WTC11 (cell line): ENCODE measurements around the gene IGFALS. TPM values are rescaled to one million over a fixed set of nuclear protein-coding genes. Genes with fewer than 3 reads are reported as not detected.

Experiments used
- ATAC-seq: fragments of 200-7000 bp; cut with Tn5 transposase; 2 replicates; pipeline ENCODE4 v1.10.0; 2021; ENCODE audit warnings: mild to moderate bottlenecking, moderate library complexity
- CTCF ChIA-PET: fragments of 300-600 bp; sonication (Branson Sonifier 250); formaldehyde crosslinking; loops from one replicate; lab custom pipeline; 2021; ENCODE audit warnings: antibody characterized with exemption; lab: Charles Lee
- POLR2A ChIA-PET: fragments of 350-600 bp; sonication (Branson Sonifier 250); formaldehyde crosslinking; loops from one replicate; lab custom pipeline; 2021; ENCODE audit warnings: antibody characterized with exemption; lab: Charles Lee
- DNase-seq: peaks from one replicate; pipeline ENCODE4 v3.0.0; 2021; ENCODE audit warnings: low spot score
- H3K27ac Mint-ChIP-seq: 2 replicates; pipeline ENCODE4 v1.8.0; 2021; ENCODE audit warnings: mixed read lengths
- H3K27me3 Mint-ChIP-seq: 2 replicates; pipeline ENCODE4 v1.8.0; 2021; ENCODE audit warnings: low read depth, mild to moderate bottlenecking, moderate library complexity, mixed read lengths
- H3K36me3 Mint-ChIP-seq: 2 replicates; pipeline ENCODE4 v1.8.0; 2021; ENCODE audit warnings: mixed read lengths
- H3K4me1 Mint-ChIP-seq: 2 replicates; pipeline ENCODE4 v1.8.0; 2022; ENCODE audit warnings: mixed read lengths
- H3K4me3 Mint-ChIP-seq: 2 replicates; pipeline ENCODE4 v1.8.0; 2021; ENCODE audit warnings: mild to moderate bottlenecking, moderate library complexity, mixed read lengths
- H3K9me3 Mint-ChIP-seq: 2 replicates; pipeline ENCODE4 v1.8.0; 2021; ENCODE audit warnings: mixed read lengths
- CREM ChIP-seq: sonication (generic); formaldehyde crosslinking; IDR thresholded peaks from 2 replicates; pipeline ENCODE4 v1.8.1; 2022; ENCODE audit warnings: mild to moderate bottlenecking, missing genetic modification reagents, moderate library complexity
- ESRRA ChIP-seq: sonication (generic); formaldehyde crosslinking; IDR thresholded peaks from 2 replicates; pipeline ENCODE4 v1.8.1; 2022; ENCODE audit warnings: mild to moderate bottlenecking, missing genetic modification reagents, borderline replicate concordance
- ETV6 ChIP-seq: sonication (generic); formaldehyde crosslinking; IDR thresholded peaks from 2 replicates; pipeline ENCODE4 v1.8.1; 2022; ENCODE audit warnings: mild to moderate bottlenecking, missing genetic modification reagents
- FOXK1 ChIP-seq: sonication (generic); formaldehyde crosslinking; IDR thresholded peaks from 2 replicates; pipeline ENCODE4 v1.8.0; 2022; ENCODE audit warnings: mild to moderate bottlenecking, moderate library complexity, missing genetic modification reagents
- GABPB1 ChIP-seq: sonication (generic); formaldehyde crosslinking; IDR thresholded peaks from 2 replicates; pipeline ENCODE4 v1.8.1; 2023; ENCODE audit warnings: mild to moderate bottlenecking, missing genetic modification reagents
- NFYB ChIP-seq: sonication (generic); formaldehyde crosslinking; conservative IDR thresholded peaks from 2 replicates; pipeline ENCODE4 v1.8.0; 2022; ENCODE audit warnings: low read depth, missing genetic modification reagents
- NR3C1 ChIP-seq: sonication (generic); formaldehyde crosslinking; conservative IDR thresholded peaks from 2 replicates; pipeline ENCODE4 v1.8.1; 2023; ENCODE audit warnings: low read depth, mild to moderate bottlenecking, missing genetic modification reagents
- PRRX2 ChIP-seq: fragments of 250-450 bp; sonication (Bioruptor Pico); IDR thresholded peaks from 2 replicates; pipeline ENCODE4 v1.8.0; 2021; ENCODE audit warnings: mild to moderate bottlenecking
- SP1 ChIP-seq: sonication (generic); formaldehyde crosslinking; conservative IDR thresholded peaks from 2 replicates; pipeline ENCODE4 v1.8.1; 2022; ENCODE audit warnings: missing genetic modification reagents
- TP53 ChIP-seq: sonication (generic); formaldehyde crosslinking; IDR thresholded peaks from 2 replicates; pipeline ENCODE4 v1.8.1; 2023; ENCODE audit warnings: mild to moderate bottlenecking, missing genetic modification reagents
- ZNF138 ChIP-seq: sonication (generic); formaldehyde crosslinking; conservative IDR thresholded peaks from 2 replicates; pipeline ENCODE4 v1.8.1; 2022; ENCODE audit warnings: mild to moderate bottlenecking, moderate library complexity, missing genetic modification reagents
- ZNF219 ChIP-seq: sonication (generic); formaldehyde crosslinking; IDR thresholded peaks from 2 replicates; pipeline ENCODE4 v1.8.0; 2023; ENCODE audit warnings: missing genetic modification reagents, mild to moderate bottlenecking, borderline replicate concordance
- ZNF232 ChIP-seq: sonication (generic); formaldehyde crosslinking; IDR thresholded peaks from 2 replicates; pipeline ENCODE4 v1.8.0; 2022; ENCODE audit warnings: mild to moderate bottlenecking, missing genetic modification reagents
- ZNF263 ChIP-seq: sonication (generic); formaldehyde crosslinking; IDR thresholded peaks from 2 replicates; pipeline ENCODE4 v1.8.1; 2022; ENCODE audit warnings: low read depth, mild to moderate bottlenecking, moderate library complexity, missing genetic modification reagents
- ZNF396 ChIP-seq: fragments of 250-450 bp; sonication (Bioruptor Pico); IDR thresholded peaks from 2 replicates; pipeline ENCODE4 v1.8.0; 2021; ENCODE audit warnings: mild to moderate bottlenecking, moderate library complexity, borderline replicate concordance
- ZNF416 ChIP-seq: fragments of 250-450 bp; sonication (Bioruptor Pico); IDR thresholded peaks from 2 replicates; pipeline ENCODE4 v1.9.0; 2021; ENCODE audit warnings: mild to moderate bottlenecking, inconsistent platforms
- total RNA-seq: library from RNA; stranded (reverse); gene quantifications from 3 replicates; pipeline ENCODE4 v1.2.3, GENCODE V29; 2021
- TF ChIP-seq, protein P1 (sequence below): sonication (generic); formaldehyde crosslinking; IDR thresholded peaks from 2 replicates; pipeline ENCODE4 v1.8.0; 2022; ENCODE audit warnings: mild to moderate bottlenecking, missing genetic modification reagents
- TF ChIP-seq, protein P2 (sequence below): fragments of 200-600 bp; IDR thresholded peaks from 2 replicates; pipeline ENCODE4 v1.8.0; 2022; ENCODE audit warnings: antibody characterized with exemption
- TF ChIP-seq, protein P3 (sequence below): sonication (generic); formaldehyde crosslinking; IDR thresholded peaks from 2 replicates; pipeline ENCODE4 v1.8.1; 2023; ENCODE audit warnings: mild to moderate bottlenecking, missing genetic modification reagents, moderate library complexity
- TF ChIP-seq, protein P4 (sequence below): fragments of 250-450 bp; sonication (Bioruptor Pico); IDR thresholded peaks from 2 replicates; pipeline ENCODE4 v1.9.0; 2021; ENCODE audit warnings: mild to moderate bottlenecking
- TF ChIP-seq, protein P5 (sequence below): sonication (generic); formaldehyde crosslinking; IDR thresholded peaks from 2 replicates; pipeline ENCODE4 v1.8.1; 2022; ENCODE audit warnings: missing genetic modification reagents, borderline replicate concordance
- TF ChIP-seq, protein P6 (sequence below): sonication (generic); formaldehyde crosslinking; IDR thresholded peaks from 2 replicates; pipeline ENCODE4 v1.8.0; 2022; ENCODE audit warnings: mild to moderate bottlenecking, missing genetic modification reagents

The IGFALS gene
- total RNA-seq, 1 experiment from 2014 or later = not detected

DNA sequence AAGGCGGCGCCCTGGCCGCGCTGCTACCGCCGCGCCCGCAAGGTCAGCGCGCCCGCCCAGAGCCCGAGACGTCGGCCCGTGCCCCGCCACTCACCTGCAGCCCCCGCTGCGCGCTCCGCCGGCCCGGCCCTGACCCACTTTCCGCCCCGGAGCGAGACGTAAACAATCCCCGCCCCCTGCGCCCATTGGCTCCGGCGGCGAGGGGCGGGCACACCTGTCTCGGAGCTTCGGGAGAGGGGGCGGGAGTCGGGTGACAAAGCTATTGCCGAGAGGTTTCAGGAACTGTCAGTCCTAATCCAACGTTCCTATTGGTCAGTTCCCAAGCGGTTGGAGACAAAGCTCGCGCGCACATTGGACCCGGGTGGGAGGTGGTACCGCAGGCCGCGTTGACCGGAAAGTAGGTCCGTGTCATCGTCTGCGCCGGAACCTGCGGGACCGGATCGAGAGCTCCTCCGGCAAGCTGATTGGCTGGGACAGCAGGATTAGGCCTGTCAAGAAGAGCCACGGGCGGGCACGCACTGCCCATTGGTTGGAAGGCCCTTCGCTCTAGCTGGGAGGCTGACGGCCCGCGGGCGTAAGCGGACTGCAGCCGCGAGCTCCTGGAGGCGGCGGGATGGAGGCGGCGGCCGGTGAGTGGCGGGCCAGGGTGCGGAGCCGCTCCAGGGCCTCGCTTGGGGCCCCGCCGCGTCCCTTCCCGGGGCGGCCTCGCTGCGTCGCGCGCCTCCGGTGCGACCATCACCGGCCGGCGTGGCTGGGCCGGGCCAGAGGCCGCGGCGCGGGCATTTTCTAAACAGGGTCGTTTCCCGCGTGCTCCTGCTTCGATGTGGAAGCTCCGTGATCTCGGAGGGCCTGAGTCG lies 10.9 kb downstream of the IGFALS start, which contains the start of the genes NUBP2 and SPSB3:
NUBP2 (plus strand) TSS at position 553 of the 857 bp plus-strand sequence; CDS start at position 614, 61 bp downstream.
SPSB3 (minus strand) TSS at position 164 of the 857 bp plus-strand sequence. CDS start 1,088 bp downstream, outside the sequence.
- CTCF ChIA-PET = interaction anchor here (0.6 to 2.1 kb wide), 31 partner anchors 9 to 1042 kb away, joined by 3 to 37 read pairs (median 4); partner anchors contain the start of genes CIAO3, EME2, FAHD1 and GFER
- H3K27ac Mint-ChIP-seq = peak within 1 kb of the TSS; percentile 83
- H3K9me3 Mint-ChIP-seq = no peaks in the 10 kb centered on the region
- no peaks in the 10 kb centered on the region for H3K36me3 Mint-ChIP-seq
- POLR2A ChIA-PET = interaction anchor here (0.6 to 1.5 kb wide), 10 partner anchors 9 to 373 kb away, joined by 3 to 18 read pairs (median 4); partner anchors contain the start of genes EME2, IGFALS, MAPK8IP3 and MRPS34
- H3K27me3 Mint-ChIP-seq = no peaks in the 10 kb centered on the region
- peak; percentile 99 for DNase-seq
- ATAC-seq = peak; percentile 87
- TF ChIP-seq ZNF232 (no peak), ETV6 (peak; percentile 36; the same call in 1 of the 2 replicates), ZNF416 (CRISPR knock-in tag) (no peak), NR3C1 (CRISPR knock-in tag) (no peak), FOXK1 (CRISPR knock-in tag) (peak; percentile 97), TP53 (CRISPR knock-in tag) (no peak), PRRX2 (no peak), CREM (CRISPR knock-in tag) (peak; percentile 96), ZNF396 (CRISPR knock-in tag) (no peak), ZNF219 (CRISPR knock-in tag) (no peak), GABPB1 (CRISPR knock-in tag) (peak; percentile 59; the same call in 1 of the 2 replicates), NFYB (CRISPR knock-in tag) (peak; percentile 100), ESRRA (CRISPR knock-in tag) (0 out of 2 replicates have a peak, but pooled peaks have one; percentile 34), SP1 (CRISPR knock-in tag) (peak; percentile 96), ZNF138 (CRISPR knock-in tag) (no peak), ZNF263 (CRISPR knock-in tag) (no peak)
- TF ChIP-seq, protein P1, sequence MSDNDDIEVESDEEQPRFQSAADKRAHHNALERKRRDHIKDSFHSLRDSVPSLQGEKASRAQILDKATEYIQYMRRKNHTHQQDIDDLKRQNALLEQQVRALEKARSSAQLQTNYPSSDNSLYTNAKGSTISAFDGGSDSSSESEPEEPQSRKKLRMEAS (CRISPR knock-in tag) = 0 out of 2 replicates have a peak, but pooled peaks have one; percentile 55
- TF ChIP-seq, protein P2, sequence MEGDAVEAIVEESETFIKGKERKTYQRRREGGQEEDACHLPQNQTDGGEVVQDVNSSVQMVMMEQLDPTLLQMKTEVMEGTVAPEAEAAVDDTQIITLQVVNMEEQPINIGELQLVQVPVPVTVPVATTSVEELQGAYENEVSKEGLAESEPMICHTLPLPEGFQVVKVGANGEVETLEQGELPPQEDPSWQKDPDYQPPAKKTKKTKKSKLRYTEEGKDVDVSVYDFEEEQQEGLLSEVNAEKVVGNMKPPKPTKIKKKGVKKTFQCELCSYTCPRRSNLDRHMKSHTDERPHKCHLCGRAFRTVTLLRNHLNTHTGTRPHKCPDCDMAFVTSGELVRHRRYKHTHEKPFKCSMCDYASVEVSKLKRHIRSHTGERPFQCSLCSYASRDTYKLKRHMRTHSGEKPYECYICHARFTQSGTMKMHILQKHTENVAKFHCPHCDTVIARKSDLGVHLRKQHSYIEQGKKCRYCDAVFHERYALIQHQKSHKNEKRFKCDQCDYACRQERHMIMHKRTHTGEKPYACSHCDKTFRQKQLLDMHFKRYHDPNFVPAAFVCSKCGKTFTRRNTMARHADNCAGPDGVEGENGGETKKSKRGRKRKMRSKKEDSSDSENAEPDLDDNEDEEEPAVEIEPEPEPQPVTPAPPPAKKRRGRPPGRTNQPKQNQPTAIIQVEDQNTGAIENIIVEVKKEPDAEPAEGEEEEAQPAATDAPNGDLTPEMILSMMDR = no peak
- TF ChIP-seq, protein P3, sequence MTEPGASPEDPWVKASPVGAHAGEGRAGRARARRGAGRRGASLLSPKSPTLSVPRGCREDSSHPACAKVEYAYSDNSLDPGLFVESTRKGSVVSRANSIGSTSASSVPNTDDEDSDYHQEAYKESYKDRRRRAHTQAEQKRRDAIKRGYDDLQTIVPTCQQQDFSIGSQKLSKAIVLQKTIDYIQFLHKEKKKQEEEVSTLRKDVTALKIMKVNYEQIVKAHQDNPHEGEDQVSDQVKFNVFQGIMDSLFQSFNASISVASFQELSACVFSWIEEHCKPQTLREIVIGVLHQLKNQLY (CRISPR knock-in tag) = no peak
- TF ChIP-seq, protein P4, sequence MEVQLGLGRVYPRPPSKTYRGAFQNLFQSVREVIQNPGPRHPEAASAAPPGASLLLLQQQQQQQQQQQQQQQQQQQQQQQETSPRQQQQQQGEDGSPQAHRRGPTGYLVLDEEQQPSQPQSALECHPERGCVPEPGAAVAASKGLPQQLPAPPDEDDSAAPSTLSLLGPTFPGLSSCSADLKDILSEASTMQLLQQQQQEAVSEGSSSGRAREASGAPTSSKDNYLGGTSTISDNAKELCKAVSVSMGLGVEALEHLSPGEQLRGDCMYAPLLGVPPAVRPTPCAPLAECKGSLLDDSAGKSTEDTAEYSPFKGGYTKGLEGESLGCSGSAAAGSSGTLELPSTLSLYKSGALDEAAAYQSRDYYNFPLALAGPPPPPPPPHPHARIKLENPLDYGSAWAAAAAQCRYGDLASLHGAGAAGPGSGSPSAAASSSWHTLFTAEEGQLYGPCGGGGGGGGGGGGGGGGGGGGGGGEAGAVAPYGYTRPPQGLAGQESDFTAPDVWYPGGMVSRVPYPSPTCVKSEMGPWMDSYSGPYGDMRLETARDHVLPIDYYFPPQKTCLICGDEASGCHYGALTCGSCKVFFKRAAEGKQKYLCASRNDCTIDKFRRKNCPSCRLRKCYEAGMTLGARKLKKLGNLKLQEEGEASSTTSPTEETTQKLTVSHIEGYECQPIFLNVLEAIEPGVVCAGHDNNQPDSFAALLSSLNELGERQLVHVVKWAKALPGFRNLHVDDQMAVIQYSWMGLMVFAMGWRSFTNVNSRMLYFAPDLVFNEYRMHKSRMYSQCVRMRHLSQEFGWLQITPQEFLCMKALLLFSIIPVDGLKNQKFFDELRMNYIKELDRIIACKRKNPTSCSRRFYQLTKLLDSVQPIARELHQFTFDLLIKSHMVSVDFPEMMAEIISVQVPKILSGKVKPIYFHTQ = no peak
- TF ChIP-seq, protein P5, sequence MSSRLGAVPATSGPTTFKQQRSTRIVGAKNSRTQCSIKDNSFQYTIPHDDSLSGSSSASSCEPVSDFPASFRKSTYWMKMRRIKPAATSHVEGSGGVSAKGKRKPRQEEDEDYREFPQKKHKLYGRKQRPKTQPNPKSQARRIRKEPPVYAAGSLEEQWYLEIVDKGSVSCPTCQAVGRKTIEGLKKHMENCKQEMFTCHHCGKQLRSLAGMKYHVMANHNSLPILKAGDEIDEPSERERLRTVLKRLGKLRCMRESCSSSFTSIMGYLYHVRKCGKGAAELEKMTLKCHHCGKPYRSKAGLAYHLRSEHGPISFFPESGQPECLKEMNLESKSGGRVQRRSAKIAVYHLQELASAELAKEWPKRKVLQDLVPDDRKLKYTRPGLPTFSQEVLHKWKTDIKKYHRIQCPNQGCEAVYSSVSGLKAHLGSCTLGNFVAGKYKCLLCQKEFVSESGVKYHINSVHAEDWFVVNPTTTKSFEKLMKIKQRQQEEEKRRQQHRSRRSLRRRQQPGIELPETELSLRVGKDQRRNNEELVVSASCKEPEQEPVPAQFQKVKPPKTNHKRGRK = no peak
- TF ChIP-seq, protein P6, sequence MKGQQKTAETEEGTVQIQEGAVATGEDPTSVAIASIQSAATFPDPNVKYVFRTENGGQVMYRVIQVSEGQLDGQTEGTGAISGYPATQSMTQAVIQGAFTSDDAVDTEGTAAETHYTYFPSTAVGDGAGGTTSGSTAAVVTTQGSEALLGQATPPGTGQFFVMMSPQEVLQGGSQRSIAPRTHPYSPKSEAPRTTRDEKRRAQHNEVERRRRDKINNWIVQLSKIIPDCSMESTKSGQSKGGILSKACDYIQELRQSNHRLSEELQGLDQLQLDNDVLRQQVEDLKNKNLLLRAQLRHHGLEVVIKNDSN (CRISPR knock-in tag) = no peak
- H3K4me1 Mint-ChIP-seq = peaks cover 7% of the 10 kb centered on the region
- H3K4me3 Mint-ChIP-seq = peak within 1 kb of the TSS; percentile 93
